H1 (cell line): ENCODE data around the gene SMOC2. TPM values are rescaled to one million over a fixed set of nuclear protein-coding genes. Genes with fewer than 3 reads are reported as not detected.

Source experiments
- CTCF ChIA-PET: fragments of 300-600 bp; sonication (Branson Sonifier 250); formaldehyde crosslinking; loops from one replicate; lab custom pipeline; 2021; ENCODE audit not compliant: partially characterized antibody; lab: Charles Lee
- POLR2A ChIA-PET: fragments of 300-600 bp; sonication (Branson Sonifier 250); formaldehyde crosslinking; loops from one replicate; lab custom pipeline; 2021; ENCODE audit warnings: inconsistent platforms; ENCODE audit not compliant: partially characterized antibody; lab: Charles Lee
- DNase-seq, 2 experiments: peaks; one replicate each; pipeline versions ENCODE4 v3.0.0 to v3.0.0-alpha.2; 2010 to 2022; ENCODE audit warnings: low spot score in 2 of 2, low read depth in 1 of 2, mixed read lengths in 1 of 2
- FAIRE-seq: peaks from 2 replicates; lab custom pipeline; 2011; peaks lifted over from hg19 to GRCh38; lab: Jason Lieb, UNC
- H2AFZ ChIP-seq: 2 replicates; pipeline ENCODE4 v1.8.1; 2012; ENCODE audit warnings: low read length, inconsistent platforms
- H2AK5ac ChIP-seq: 2 replicates; pipeline ENCODE4 v1.6.1; 2013; ENCODE audit warnings: low read depth, low read length
- H2BK120ac ChIP-seq: replicated peaks from 2 replicates; pipeline ENCODE3; 2013; ENCODE audit warnings: low read depth, low read length, inconsistent platforms
- H2BK12ac ChIP-seq: 2 replicates; pipeline ENCODE4 v1.6.1; 2013; ENCODE audit warnings: low read depth, low read length
- H2BK15ac ChIP-seq: 2 replicates; pipeline ENCODE4 v1.6.1; 2013; ENCODE audit warnings: low read length
- H2BK20ac ChIP-seq: 2 replicates; pipeline ENCODE4 v1.6.1; 2013; ENCODE audit warnings: low read length
- H2BK5ac ChIP-seq: 2 replicates; pipeline ENCODE4 v1.6.1; 2013; ENCODE audit warnings: low read depth, low read length
- H3K14ac ChIP-seq: 2 replicates; pipeline ENCODE4 v1.6.1; 2013; ENCODE audit warnings: inconsistent platforms; ENCODE audit not compliant: insufficient read length
- H3K18ac ChIP-seq: 2 replicates; pipeline ENCODE4 v1.6.1; 2013; ENCODE audit warnings: low read length; ENCODE audit errors: extremely low read depth
- H3K23ac ChIP-seq: 2 replicates; pipeline ENCODE4 v1.6.1; 2013; ENCODE audit warnings: inconsistent platforms; ENCODE audit not compliant: insufficient read length
- H3K23me2 ChIP-seq: 2 replicates; pipeline ENCODE4 v1.6.1; 2013; ENCODE audit warnings: low read depth, low read length
- H3K27ac ChIP-seq: 2 replicates; pipeline ENCODE4 v1.6.1; 2011; ENCODE audit warnings: low read depth, low read length, inconsistent platforms
- H3K27me3 ChIP-seq, 4 experiments: replicated peaks in 1 of 4; 1 replicate in 1 of 4; 2 replicates in 3 of 4; pipeline versions ENCODE4 v1.6.1 to v1.8.1; 2011 to 2013; ENCODE audit warnings: low read length in 3 of 4, mild to moderate bottlenecking in 3 of 4, inconsistent platforms in 2 of 4, mixed read lengths in 2 of 4, moderate library complexity in 1 of 4; ENCODE audit not compliant: control insufficient read depth in 3 of 4, insufficient read depth in 3 of 4; ENCODE audit errors: extremely low read depth in 1 of 4
- H3K36me3 ChIP-seq, 4 experiments: 2 replicates each; pipeline versions ENCODE4 v1.6.1 to v1.8.1; 2011 to 2013; ENCODE audit warnings: mild to moderate bottlenecking in 4 of 4, low read length in 3 of 4, moderate library complexity in 2 of 4, control low read depth in 1 of 4, inconsistent platforms in 1 of 4; ENCODE audit not compliant: insufficient read depth in 4 of 4, control insufficient read depth in 2 of 4
- H3K4ac ChIP-seq: replicated peaks from 2 replicates; pipeline ENCODE3; 2013; ENCODE audit warnings: low read length, low read depth, mixed read lengths, inconsistent platforms; ENCODE audit not compliant: insufficient read length
- H3K4me1 ChIP-seq, 4 experiments: replicated peaks in 1 of 4; 1 replicate in 1 of 4; 2 replicates in 3 of 4; pipeline versions ENCODE4 v1.6.1 to v1.8.1; 2011 to 2013; ENCODE audit warnings: low read length in 3 of 4, inconsistent platforms in 2 of 4, mixed read lengths in 1 of 4; ENCODE audit not compliant: insufficient read depth in 4 of 4, control insufficient read depth in 3 of 4
- H3K4me2 ChIP-seq, 2 experiments: 2 replicates each; pipeline versions ENCODE4 v1.6.1 to v1.8.1; 2011 to 2013; ENCODE audit warnings: low read depth in 2 of 2, low read length in 2 of 2, control low read depth in 1 of 2, inconsistent platforms in 1 of 2, mild to moderate bottlenecking in 1 of 2; ENCODE audit not compliant: insufficient read depth in 1 of 2
- H3K4me3 ChIP-seq, 4 experiments: fragments of 200-600, 300-600 bp in 1 of 4; sonication (generic), shearing (Covaris generic), sonication (Bioruptor Twin) in 1 of 4; 2 replicates each; pipeline versions ENCODE4 v1.5.1 to v1.8.1; 2011 to 2016; ENCODE audit warnings: low read length in 4 of 4, low read depth in 3 of 4, control low read depth in 2 of 4, inconsistent platforms in 2 of 4, mild to moderate bottlenecking in 2 of 4, mixed read lengths in 1 of 4, moderate library complexity in 1 of 4; ENCODE audit not compliant: insufficient read depth in 2 of 4; ENCODE audit errors: extremely low read depth in 1 of 4
- H3K56ac ChIP-seq: replicated peaks from 2 replicates; pipeline ENCODE3; 2013; ENCODE audit warnings: low read depth, mild to moderate bottlenecking, mixed read lengths, low read length, inconsistent platforms; ENCODE audit not compliant: insufficient read length
- H3K79me1 ChIP-seq: 2 replicates; pipeline ENCODE4 v1.6.1; 2013; ENCODE audit warnings: low read depth, low read length, control low read depth
- H3K79me2 ChIP-seq, 2 experiments: 2 replicates each; pipeline versions ENCODE4 v1.6.1 to v1.8.1; 2012 to 2013; ENCODE audit warnings: low read length in 2 of 2, mild to moderate bottlenecking in 2 of 2, inconsistent platforms in 1 of 2; ENCODE audit not compliant: insufficient read depth in 2 of 2, control insufficient read depth in 1 of 2
- H3K9ac ChIP-seq, 4 experiments: replicated peaks in 1 of 4; 1 replicate in 1 of 4; 2 replicates in 3 of 4; pipeline versions ENCODE4 v1.6.1 to v1.8.1; 2011 to 2013; ENCODE audit warnings: low read depth in 3 of 4, low read length in 3 of 4, control low read depth in 2 of 4, mild to moderate bottlenecking in 2 of 4, moderate library complexity in 2 of 4, inconsistent platforms in 1 of 4; ENCODE audit errors: extremely low read depth in 1 of 4
- H3K9me3 ChIP-seq, 2 experiments: 2 replicates each; pipeline versions ENCODE4 v1.6.1 to v1.8.1; 2012 to 2013; ENCODE audit warnings: mild to moderate bottlenecking in 2 of 2, moderate library complexity in 2 of 2, control low read depth in 1 of 2, inconsistent platforms in 1 of 2, low read depth in 1 of 2, low read length in 1 of 2, mixed read lengths in 1 of 2; ENCODE audit not compliant: insufficient read depth in 2 of 2
- H4K20me1 ChIP-seq, 2 experiments: replicated peaks in 1 of 2; 2 replicates each; pipeline versions ENCODE3 to v1.8.1; 2011 to 2013; ENCODE audit warnings: inconsistent platforms in 2 of 2, low read length in 2 of 2, mild to moderate bottlenecking in 1 of 2; ENCODE audit not compliant: insufficient read depth in 2 of 2, control insufficient read depth in 1 of 2
- H4K5ac ChIP-seq: 2 replicates; pipeline ENCODE4 v1.6.1; 2013; ENCODE audit warnings: low read length, low read depth, mixed read lengths, inconsistent platforms; ENCODE audit not compliant: insufficient read length
- H4K8ac ChIP-seq: 2 replicates; pipeline ENCODE4 v1.8.0; 2013; ENCODE audit warnings: mild to moderate bottlenecking, moderate library complexity, low read length, inconsistent platforms; ENCODE audit not compliant: insufficient read depth; ENCODE audit errors: extremely low read depth
- H4K91ac ChIP-seq: replicated peaks from 2 replicates; pipeline ENCODE3; 2013; ENCODE audit warnings: low read length, mixed read lengths, inconsistent platforms; ENCODE audit not compliant: insufficient read length
- BCL11A ChIP-seq, 2 experiments: IDR thresholded peaks; one replicate each; pipeline ENCODE4 v1.6.1; 2011; ENCODE audit warnings: low read depth in 2 of 2, low read length in 2 of 2, mild to moderate bottlenecking in 2 of 2
- BRCA1 ChIP-seq: IDR thresholded peaks from 2 replicates; pipeline ENCODE4 v1.6.1; 2012; ENCODE audit warnings: low read depth, low read length, improper control_type of control experiment
- CBX8 ChIP-seq: fragments of 300-800, 300-1000 bp; sonication (generic); IDR thresholded peaks from 2 replicates; pipeline ENCODE4 v1.7.1; 2016; ENCODE audit warnings: low read depth, low read length, borderline replicate concordance
- CREB1 ChIP-seq: IDR thresholded peaks from 2 replicates; pipeline ENCODE4 v1.6.1; 2012; ENCODE audit warnings: inconsistent platforms
- FOSL1 ChIP-seq: IDR thresholded peaks from 2 replicates; pipeline ENCODE4 v1.6.1; 2011; ENCODE audit warnings: mild to moderate bottlenecking, low read depth, low read length, moderate library complexity; ENCODE audit not compliant: insufficient read depth
- JUN ChIP-seq: IDR thresholded peaks from 2 replicates; pipeline ENCODE4 v1.6.1; 2011; ENCODE audit warnings: low read depth, mild to moderate bottlenecking, improper control_type of control experiment, low read length
- MAFK ChIP-seq: IDR thresholded peaks from 2 replicates; pipeline ENCODE4 v1.6.1; 2012; ENCODE audit warnings: low read depth, mild to moderate bottlenecking, improper control_type of control experiment, low read length
- MAX ChIP-seq: IDR thresholded peaks from 2 replicates; pipeline ENCODE4 v1.6.1; 2012; ENCODE audit warnings: inconsistent platforms
- NANOG ChIP-seq: IDR thresholded peaks from 2 replicates; pipeline ENCODE4 v1.6.1; 2011; ENCODE audit warnings: low read length, low read depth, mild to moderate bottlenecking, inconsistent platforms; ENCODE audit not compliant: insufficient read depth, poor library complexity, severe bottlenecking
- NRF1 ChIP-seq: IDR thresholded peaks from 2 replicates; pipeline ENCODE4 v1.6.1; 2011; ENCODE audit warnings: mild to moderate bottlenecking, low read depth, low read length, improper control_type of control experiment
- POLR2AphosphoS5 ChIP-seq: IDR thresholded peaks from 2 replicates; pipeline ENCODE4 v1.6.1; 2011; ENCODE audit warnings: low read depth, low read length
- SP2 ChIP-seq: IDR thresholded peaks from 2 replicates; pipeline ENCODE4 v1.6.1; 2012; ENCODE audit warnings: mild to moderate bottlenecking, low read length, inconsistent platforms
- SP4 ChIP-seq: IDR thresholded peaks from 2 replicates; pipeline ENCODE4 v1.6.1; 2012; ENCODE audit warnings: low read length, inconsistent platforms
- SRF ChIP-seq: IDR thresholded peaks from 2 replicates; pipeline ENCODE4 v1.6.1; 2011; ENCODE audit warnings: mild to moderate bottlenecking, low read depth, low read length, moderate library complexity
- TEAD4 ChIP-seq: IDR thresholded peaks from 2 replicates; pipeline ENCODE4 v1.6.1; 2012; ENCODE audit warnings: low read depth, low read length, inconsistent platforms, mixed read lengths
- ZNF274 ChIP-seq: IDR thresholded peaks from 2 replicates; pipeline ENCODE4 v1.7.0; 2012; ENCODE audit warnings: low read length, borderline replicate concordance; ENCODE audit errors: extremely low read depth
- WGBS, 2 experiments: shearing (Covaris generic) in 1 of 2; methylation state at CpG; one replicate each; pipeline versions ENCODE4 v1.1.6 to v1.1.7; 2013 to 2015; ENCODE audit warnings: low lambda C conversion rate in 2 of 2, mixed read lengths in 2 of 2, inconsistent platforms in 1 of 2, low coverage in 1 of 2, missing lambda C conversion rate in 1 of 2; ENCODE audit not compliant: insufficient replicate concordance in 2 of 2, insufficient coverage in 1 of 2, insufficient read length in 1 of 2; ENCODE audit errors: extremely low coverage in 1 of 2, missing lambda C conversion rate in 1 of 2; 5-methylcytosine and 5-hydroxymethylcytosine counted together
- polyA plus RNA-seq, 7 experiments: library from polyadenylated mRNA; depleted of rRNA in 3 of 7; stranded (reverse) in 5 of 7; unstranded in 2 of 7; fragments of >200 nt in 5 of 7; fragments of 200-250 nt in 2 of 7; gene quantifications; 1 replicate in 5 of 7; 2 replicates in 1 of 7; 4 replicates in 1 of 7; pipeline versions ENCODE4 v1.2.1 to v1.2.3, GENCODE V29; 2011 to 2013; ENCODE audit warnings: missing spikeins in 2 of 7, mixed read lengths in 2 of 7
- total RNA-seq: library from RNA; stranded (reverse); fragmentation: NEBNext Ultra II Directional; extraction: Animal tissue kit (Norgen Biotek cat#: 25700); gene quantifications from 2 replicates; pipeline ENCODE4 v1.2.1, GENCODE V29; 2021

The SMOC2 gene
- total and polyA plus RNA-seq, 2 of the 8 experiments (the other 6 are each of a cell fraction or from before 2014, with no cell fraction given) = 7.7 to 8.5 TPM

- no peak overlapping the region for H4K8ac ChIP-seq
- H4K20me1 ChIP-seq = no peaks in the 10 kb centered on the region
- no peak overlapping the region for H2BK15ac ChIP-seq
- no peak overlapping the region for H3K18ac ChIP-seq
- 0 out of 7 replicates have a peak, but pooled peaks cover 0 to 2% (median 0%) of the 10 kb centered on the region in 4 experiments for H3K27me3 ChIP-seq
- H3K79me1 ChIP-seq = no peaks in the 10 kb centered on the region
- no peak overlapping the region for H2AFZ ChIP-seq
- H3K79me2 ChIP-seq = no peaks in the 10 kb centered on the region
- CTCF ChIA-PET = interaction anchor here (0.6 to 5.1 kb wide), 15 partner anchors 9 to 531 kb away, joined by 3 to 43 read pairs (median 3); no protein-coding TSS in a partner anchor
- H2BK12ac ChIP-seq = no peak overlapping the region
- H2BK120ac ChIP-seq = no peak overlapping the region
- H3K4me2 ChIP-seq = no peak overlapping the region
- peaks cover 14 to 22% of the 10 kb centered on the region in 2 experiments for H3K9me3 ChIP-seq
- no peak overlapping the region for H2BK20ac ChIP-seq
- H2BK5ac ChIP-seq = no peak overlapping the region
- H3K27ac ChIP-seq = no peak overlapping the region
- no peak overlapping the region for H3K23ac ChIP-seq
- H3K56ac ChIP-seq = no peak overlapping the region
- POLR2A ChIA-PET = no interaction called here
- H3K4ac ChIP-seq = no peak overlapping the region
- H3K4me3 ChIP-seq = no peak overlapping the region
- H3K23me2 ChIP-seq = peaks cover 8% of the 10 kb centered on the region; the same call in 1 of the 2 replicates
- no peaks in the 10 kb centered on the region for H3K36me3 ChIP-seq
- H3K9ac ChIP-seq = no peak overlapping the region
- no peaks in the 10 kb centered on the region for H3K4me1 ChIP-seq
- H2AK5ac ChIP-seq = no peak overlapping the region
- no peak overlapping the region for H3K14ac ChIP-seq
- WGBS, 2 experiments = 90% methylated on average over 9 of the region's 9 CpGs; no CpG with 5 or more reads in 1 of the 2 experiments
- DNase-seq (no peak), FAIRE-seq (no peak)
- H4K5ac ChIP-seq = no peak overlapping the region
- no peak overlapping the region for H4K91ac ChIP-seq
- TF ChIP-seq BCL11A (IDR thresholded peaks at IDR 0.05; ENCODE audit: low read depth in 2 of 2, low read length in 2 of 2) = no peak
- TF ChIP-seq POLR2AphosphoS5 = no peak
- TF ChIP-seq FOSL1 = no peak
- no peak for TF ChIP-seq SP2
- TF ChIP-seq MAX = no peak
- no peak for TF ChIP-seq NRF1
- no peak for TF ChIP-seq CBX8
- TF ChIP-seq SRF = no peak
- no peak for TF ChIP-seq CREB1
- no peak for TF ChIP-seq BRCA1
- TF ChIP-seq MAFK = no peak
- TF ChIP-seq NANOG = no peak
- no peak for TF ChIP-seq TEAD4
- TF ChIP-seq JUN = no peak
- no peak for TF ChIP-seq SP4
- no peak for TF ChIP-seq ZNF274
Observed at GRCh38 chr6:168709991-168710390, 269.0 kb downstream of the SMOC2 start.
